HCT116 (cell line): ENCODE data around the gene TMEM238. TPM values are rescaled to one million over a fixed set of nuclear protein-coding genes. Genes with fewer than 3 reads are reported as not detected.

Experiments
- ATAC-seq: fragments of 200-7000 bp; cut with Tn5 transposase; 2 replicates; pipeline ENCODE4 v1.9.1; 2020; ENCODE audit warnings: mild to moderate bottlenecking, moderate library complexity
- BruUV-seq: library from RNA; stranded (reverse); fragments of 400-500 nt; replicated peaks from 2 replicates; lab custom pipeline; 2021; lab: Mats Ljungman, UMichigan
- CTCF ChIA-PET: fragments of 300-600 bp; sonication (Branson Sonifier 250); formaldehyde crosslinking; loops from one replicate; lab custom pipeline; 2021; ENCODE audit warnings: antibody characterized with exemption; lab: Charles Lee
- POLR2A ChIA-PET: fragments of 300-600, 350-600 bp; sonication (Branson Sonifier 250); formaldehyde crosslinking; loops from one replicate; lab custom pipeline; 2021; ENCODE audit warnings: antibody characterized with exemption; lab: Charles Lee
- RAD21 ChIA-PET, 2 experiments: fragments of 300-600 bp; sonication (Branson Sonifier 250); formaldehyde crosslinking; loops; one replicate each; lab custom pipeline; 2023; ENCODE audit warnings: low total read pairs in 2 of 2; ENCODE audit not compliant: uncharacterized antibody in 2 of 2, unreplicated experiment in 2 of 2, low non-redundant PET in 1 of 2; lab: Charles Lee
- DNase-seq: peaks from one replicate; pipeline ENCODE4 v3.0.0-alpha.2; 2010; ENCODE audit warnings: low read depth, low spot score
- H2AFZ ChIP-seq: fragments of 200-600 bp; shearing (Covaris generic), sonication (generic); 2 replicates; pipeline ENCODE4 v1.6.1; 2017; ENCODE audit warnings: low read depth, mixed run types, mixed read lengths, antibody characterized with exemption, low read length; ENCODE audit not compliant: poor library complexity, severe bottlenecking
- H3K27ac ChIP-seq: 2 replicates; pipeline ENCODE4 v1.5.1; 2012; ENCODE audit warnings: low read depth, low read length
- H3K27me3 ChIP-seq: fragments of 200-600 bp; sonication (generic); 2 replicates; pipeline ENCODE4 v1.6.1; 2016; ENCODE audit warnings: mixed run types, low read length, mixed read lengths; ENCODE audit not compliant: insufficient read depth
- H3K36me3 ChIP-seq, 2 experiments: fragments of 200-500 bp in 1 of 2; fragments of 200-600 bp in 1 of 2; sonication (Bioruptor generic) in 1 of 2; sonication (generic) in 1 of 2; 2 replicates each; pipeline versions ENCODE4 v1.5.1 to v1.6.1; 2014 to 2016; ENCODE audit warnings: low read length in 2 of 2, inconsistent platforms in 1 of 2, mixed read lengths in 1 of 2, mixed run types in 1 of 2; ENCODE audit not compliant: insufficient read depth in 2 of 2, control insufficient read depth in 1 of 2
- H3K4me1 ChIP-seq, 2 experiments: fragments of 200-600 bp in 1 of 2; sonication (generic) in 1 of 2; 2 replicates each; pipeline versions ENCODE4 v1.5.1 to v1.6.1; 2012 to 2017; ENCODE audit warnings: low read length in 2 of 2, inconsistent platforms in 1 of 2, mild to moderate bottlenecking in 1 of 2, mixed read lengths in 1 of 2, mixed run types in 1 of 2, moderate library complexity in 1 of 2; ENCODE audit not compliant: insufficient read depth in 2 of 2, control insufficient read depth in 1 of 2
- H3K4me2 ChIP-seq: fragments of 200-600 bp; sonication (generic); 2 replicates; pipeline ENCODE4 v1.6.1; 2017; ENCODE audit warnings: mixed run types, low read length, mixed read lengths
- H3K4me3 ChIP-seq, 2 experiments: fragments of 200-600 bp in 1 of 2; sonication (generic) in 1 of 2; replicated peaks in 1 of 2; 2 replicates each; pipeline ENCODE4 v1.5.1; 2011 to 2016; ENCODE audit warnings: low read length in 2 of 2, control low read depth in 1 of 2, low read depth in 1 of 2, mild to moderate bottlenecking in 1 of 2, mixed read lengths in 1 of 2, mixed run types in 1 of 2
- H3K79me2 ChIP-seq: fragments of 200-600 bp; sonication (generic); 2 replicates; pipeline ENCODE4 v1.6.1; 2017; ENCODE audit warnings: mild to moderate bottlenecking, mixed run types, low read length, moderate library complexity, mixed read lengths; ENCODE audit not compliant: insufficient read depth
- H3K9ac ChIP-seq: fragments of 200-600 bp; sonication (generic); 2 replicates; pipeline ENCODE4 v1.6.1; 2016; ENCODE audit warnings: low read length, mixed read lengths
- H3K9me2 ChIP-seq: fragments of 200-600 bp; sonication (generic), shearing (Covaris generic); 2 replicates; pipeline ENCODE4 v1.6.1; 2017; ENCODE audit warnings: mixed run types, mild to moderate bottlenecking, moderate library complexity; ENCODE audit not compliant: insufficient read depth
- H3K9me3 ChIP-seq, 2 experiments: fragments of 200-500 bp in 1 of 2; fragments of 200-600 bp in 1 of 2; sonication (Bioruptor generic) in 1 of 2; sonication (generic) in 1 of 2; 2 replicates each; pipeline ENCODE4 v1.6.1; 2014 to 2017; ENCODE audit warnings: low read length in 2 of 2, mixed read lengths in 2 of 2, inconsistent platforms in 1 of 2, low read depth in 1 of 2, mild to moderate bottlenecking in 1 of 2, mixed run types in 1 of 2, moderate library complexity in 1 of 2; ENCODE audit not compliant: control insufficient read depth in 1 of 2, insufficient read depth in 1 of 2
- H4K20me1 ChIP-seq: fragments of 200-600 bp; sonication (generic), shearing (Covaris generic); 2 replicates; pipeline ENCODE4 v1.6.1; 2017; ENCODE audit warnings: mixed run types, mild to moderate bottlenecking, moderate library complexity; ENCODE audit not compliant: insufficient read depth
- CBX3 ChIP-seq: IDR thresholded peaks from 2 replicates; pipeline ENCODE4 v1.6.1; 2012; ENCODE audit warnings: low read depth
- EZH2 ChIP-seq: fragments of 200-600 bp; sonication (generic); IDR thresholded peaks from 2 replicates; pipeline ENCODE4 v1.6.1; 2017; ENCODE audit warnings: antibody characterized with exemption, mixed run types
- EZH2phosphoT487 ChIP-seq: fragments of 200-600 bp; IDR thresholded peaks from 2 replicates; pipeline ENCODE4 v1.6.1; 2018; ENCODE audit warnings: antibody characterized with exemption, borderline replicate concordance
- JUND ChIP-seq: IDR thresholded peaks from 2 replicates; pipeline ENCODE4 v1.6.1; 2012
- POLR2A ChIP-seq: IDR thresholded peaks from 2 replicates; pipeline ENCODE4 v1.7.0; 2011; ENCODE audit warnings: borderline replicate concordance; ENCODE audit not compliant: insufficient read depth, insufficient read length; ENCODE audit errors: extremely low read depth
- RAD21 ChIP-seq: IDR thresholded peaks from 2 replicates; pipeline ENCODE4 v1.6.1; 2012; ENCODE audit warnings: low read depth, mild to moderate bottlenecking
- YY1 ChIP-seq: IDR thresholded peaks from 2 replicates; pipeline ENCODE4 v1.6.1; 2011; ENCODE audit warnings: low read length, low read depth, moderate library complexity, mild to moderate bottlenecking; ENCODE audit not compliant: insufficient replicate concordance; ENCODE audit errors: extremely low read depth
- intact Hi-C: fragments of 100-400 bp; cut with micrococcal nuclease; formaldehyde crosslinking; loops from 2 replicates; pipeline ENCODE4 v1.10.0; 2022
- total RNA-seq: library from RNA; stranded (reverse); gene quantifications from one replicate; pipeline ENCODE4 v1.2.1, GENCODE V29; 2021; ENCODE audit not compliant: unreplicated experiment
- TF ChIP-seq, protein P1 (sequence below), 3 experiments: fragments of 200-600 bp in 1 of 3; sonication (generic) in 1 of 3; IDR thresholded peaks in 2 of 3; conservative IDR thresholded peaks in 1 of 3; 2 replicates each; pipeline ENCODE4 v1.5.1; 2012 to 2017; ENCODE audit warnings: low read depth in 2 of 3, low read length in 2 of 3, antibody characterized with exemption in 1 of 3, borderline replicate concordance in 1 of 3, control low read depth in 1 of 3, mild to moderate bottlenecking in 1 of 3, mixed read lengths in 1 of 3, mixed run types in 1 of 3, moderate library complexity in 1 of 3; ENCODE audit not compliant: insufficient read depth in 1 of 3
- TF ChIP-seq, protein P2 (sequence below): IDR thresholded peaks from 2 replicates; pipeline ENCODE4 v1.6.1; 2012; ENCODE audit warnings: low read depth

TMEM238 gene
- total RNA-seq, 1 experiment from 2014 or later, result 21.0 TPM

DNA sequence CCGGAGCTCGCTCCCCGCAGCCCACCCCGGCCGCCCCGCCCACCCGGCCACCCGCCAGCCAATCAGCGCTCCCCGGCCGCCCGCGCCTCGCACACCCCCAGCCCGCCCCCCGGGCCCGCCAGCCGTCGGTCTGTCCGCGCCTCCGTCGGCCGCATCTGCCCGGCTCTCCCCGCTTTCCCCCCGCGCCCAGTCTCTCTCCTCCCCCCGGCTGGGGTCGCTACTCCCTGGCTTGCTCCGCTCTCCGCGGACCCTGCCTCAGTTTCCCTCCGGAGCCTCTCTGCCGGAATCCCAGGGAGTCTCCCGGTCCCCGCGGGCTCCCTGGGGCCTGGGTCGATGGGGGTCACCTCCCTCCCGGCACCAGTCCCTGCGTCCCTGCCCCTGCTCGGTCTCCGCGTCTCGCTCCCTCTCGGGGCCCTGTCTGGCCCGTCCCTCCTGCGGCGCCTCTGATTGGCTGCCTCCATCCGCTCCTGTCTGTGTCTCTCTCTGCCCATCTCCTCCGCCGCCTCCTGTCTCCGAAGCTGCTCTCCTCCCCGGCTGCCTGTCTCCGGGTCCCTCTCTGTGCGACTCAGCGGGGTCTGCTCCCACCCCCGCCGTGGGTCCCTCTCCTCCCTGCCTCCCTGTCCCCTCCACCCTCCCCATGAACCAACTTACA, 14.3 kb downstream of the TMEM238 start:
- CTCF ChIA-PET, result no interaction called here
- peak overlapping the region; percentile 94 for H3K4me2 ChIP-seq
- TF ChIP-seq, protein P1, sequence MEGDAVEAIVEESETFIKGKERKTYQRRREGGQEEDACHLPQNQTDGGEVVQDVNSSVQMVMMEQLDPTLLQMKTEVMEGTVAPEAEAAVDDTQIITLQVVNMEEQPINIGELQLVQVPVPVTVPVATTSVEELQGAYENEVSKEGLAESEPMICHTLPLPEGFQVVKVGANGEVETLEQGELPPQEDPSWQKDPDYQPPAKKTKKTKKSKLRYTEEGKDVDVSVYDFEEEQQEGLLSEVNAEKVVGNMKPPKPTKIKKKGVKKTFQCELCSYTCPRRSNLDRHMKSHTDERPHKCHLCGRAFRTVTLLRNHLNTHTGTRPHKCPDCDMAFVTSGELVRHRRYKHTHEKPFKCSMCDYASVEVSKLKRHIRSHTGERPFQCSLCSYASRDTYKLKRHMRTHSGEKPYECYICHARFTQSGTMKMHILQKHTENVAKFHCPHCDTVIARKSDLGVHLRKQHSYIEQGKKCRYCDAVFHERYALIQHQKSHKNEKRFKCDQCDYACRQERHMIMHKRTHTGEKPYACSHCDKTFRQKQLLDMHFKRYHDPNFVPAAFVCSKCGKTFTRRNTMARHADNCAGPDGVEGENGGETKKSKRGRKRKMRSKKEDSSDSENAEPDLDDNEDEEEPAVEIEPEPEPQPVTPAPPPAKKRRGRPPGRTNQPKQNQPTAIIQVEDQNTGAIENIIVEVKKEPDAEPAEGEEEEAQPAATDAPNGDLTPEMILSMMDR (IDR thresholded peaks at IDR 0.05 in 2 of 3, conservative IDR thresholded peaks at IDR 0.05 in 1 of 3; ENCODE audit: borderline replicate concordance in 1 of 3, insufficient read depth in 1 of 3, low read depth in 2 of 3, low read length in 2 of 3), result no peak
- TF ChIP-seq YY1, result no peak
- TF ChIP-seq EZH2phosphoT487, result no peak
- no peak for TF ChIP-seq POLR2A
- TF ChIP-seq EZH2, result no peak
- TF ChIP-seq CBX3, result no peak
- TF ChIP-seq RAD21, result no peak
- TF ChIP-seq, protein P2, sequence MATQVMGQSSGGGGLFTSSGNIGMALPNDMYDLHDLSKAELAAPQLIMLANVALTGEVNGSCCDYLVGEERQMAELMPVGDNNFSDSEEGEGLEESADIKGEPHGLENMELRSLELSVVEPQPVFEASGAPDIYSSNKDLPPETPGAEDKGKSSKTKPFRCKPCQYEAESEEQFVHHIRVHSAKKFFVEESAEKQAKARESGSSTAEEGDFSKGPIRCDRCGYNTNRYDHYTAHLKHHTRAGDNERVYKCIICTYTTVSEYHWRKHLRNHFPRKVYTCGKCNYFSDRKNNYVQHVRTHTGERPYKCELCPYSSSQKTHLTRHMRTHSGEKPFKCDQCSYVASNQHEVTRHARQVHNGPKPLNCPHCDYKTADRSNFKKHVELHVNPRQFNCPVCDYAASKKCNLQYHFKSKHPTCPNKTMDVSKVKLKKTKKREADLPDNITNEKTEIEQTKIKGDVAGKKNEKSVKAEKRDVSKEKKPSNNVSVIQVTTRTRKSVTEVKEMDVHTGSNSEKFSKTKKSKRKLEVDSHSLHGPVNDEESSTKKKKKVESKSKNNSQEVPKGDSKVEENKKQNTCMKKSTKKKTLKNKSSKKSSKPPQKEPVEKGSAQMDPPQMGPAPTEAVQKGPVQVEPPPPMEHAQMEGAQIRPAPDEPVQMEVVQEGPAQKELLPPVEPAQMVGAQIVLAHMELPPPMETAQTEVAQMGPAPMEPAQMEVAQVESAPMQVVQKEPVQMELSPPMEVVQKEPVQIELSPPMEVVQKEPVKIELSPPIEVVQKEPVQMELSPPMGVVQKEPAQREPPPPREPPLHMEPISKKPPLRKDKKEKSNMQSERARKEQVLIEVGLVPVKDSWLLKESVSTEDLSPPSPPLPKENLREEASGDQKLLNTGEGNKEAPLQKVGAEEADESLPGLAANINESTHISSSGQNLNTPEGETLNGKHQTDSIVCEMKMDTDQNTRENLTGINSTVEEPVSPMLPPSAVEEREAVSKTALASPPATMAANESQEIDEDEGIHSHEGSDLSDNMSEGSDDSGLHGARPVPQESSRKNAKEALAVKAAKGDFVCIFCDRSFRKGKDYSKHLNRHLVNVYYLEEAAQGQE, result no peak
- TF ChIP-seq JUND, result no peak
- no peaks in the 10 kb centered on the region for H4K20me1 ChIP-seq
- peak overlapping the region; percentile 52 to 63 for H3K4me3 ChIP-seq
- intact Hi-C loops, result no loop called here
- BruUV-seq, result no TSS peak
- H2AFZ ChIP-seq, result no peak overlapping the region
- RAD21 ChIA-PET, result no interaction called here
- ATAC-seq (peak; percentile 71), DNase-seq (no peak)
- H3K27ac ChIP-seq, result no peak overlapping the region
- H3K36me3 ChIP-seq, result no peaks in the 10 kb centered on the region
- POLR2A ChIA-PET, result interaction anchor here (1.9 to 2.1 kb wide), 2 partner anchors 20 to 31 kb away, joined by 6 to 7 read pairs; partner anchors contain the start of gene KMT5C
- no peaks in the 10 kb centered on the region for H3K27me3 ChIP-seq
- H3K9ac ChIP-seq, result peak overlapping the region; percentile 41
- H3K79me2 ChIP-seq, result no peaks in the 10 kb centered on the region
- peaks cover 13 to 41% of the 10 kb centered on the region in 2 experiments; a peak in 3 of 4 replicates for H3K4me1 ChIP-seq
- no peaks in the 10 kb centered on the region for H3K9me2 ChIP-seq
- H3K9me3 ChIP-seq, result no peaks in the 10 kb centered on the region
